GM19467 (cell line): ENCODE data around the gene NFE2L2.
A peak's percentile ranks its signal among the peaks of the same experiment; 100 is the strongest.
"Not testable (repeated sequence)": the region's sequence is repeated elsewhere in the genome, so short reads cannot be mapped to it uniquely, and the experiment has no call there.

ENCODE experiments used
- ATAC-seq: cut with Tn5 transposase; IDR thresholded peaks from one replicate; pipeline ENCODE4 v1.9.1; 2021; ENCODE audit warnings: mild to moderate bottlenecking, moderate library complexity; ENCODE audit not compliant: unreplicated experiment

NFE2L2 gene

GRCh38 chr2:177281400-177282180, 17.1 kb upstream of the NFE2L2 start:
- ATAC-seq, result peak; percentile 51

- ATAC-seq, result no peak
Observed at GRCh38 chr2:177279847-177280246, 15.3 kb upstream of the NFE2L2 start.

- ATAC-seq, result no peak
Observed at GRCh38 chr2:177275743-177276055, 11.2 kb upstream of the NFE2L2 start.

- ATAC-seq, result no peak
Observed at GRCh38 chr2:177275040-177275742, 10.7 kb upstream of the NFE2L2 start.

GRCh38 chr2:177273408-177273807, 8.9 kb upstream of the NFE2L2 start:
- no peak for ATAC-seq

- ATAC-seq, result no peak
Observed at GRCh38 chr2:177272765-177273164, 8.2 kb upstream of the NFE2L2 start.

- ATAC-seq, result no peak
Observed at GRCh38 chr2:177271981-177272666, 7.6 kb upstream of the NFE2L2 start.

GRCh38 chr2:177270531-177270930, 6.0 kb upstream of the NFE2L2 start:
- no peak for ATAC-seq

- no peak for ATAC-seq
Observed at GRCh38 chr2:177268901-177269300, 4.4 kb upstream of the NFE2L2 start.

- ATAC-seq, result no peak
Observed at GRCh38 chr2:177268187-177268871, 3.8 kb upstream of the NFE2L2 start.

- ATAC-seq, result not testable (repeated sequence)
Observed at GRCh38 chr2:177266955-177267354, 2.4 kb upstream of the NFE2L2 start.

GRCh38 chr2:177265824-177266817, 1.6 kb upstream of the NFE2L2 start:
- ATAC-seq, result no peak

- ATAC-seq, result peak; percentile 18
Observed at GRCh38 chr2:177264209-177264692, 276 bp downstream of the NFE2L2 start.

GRCh38 chr2:177263451-177264208, 897 bp downstream of the NFE2L2 start:
- peak; percentile 50 for ATAC-seq

- ATAC-seq, result no peak
Observed at GRCh38 chr2:177262958-177263450, 1.5 kb downstream of the NFE2L2 start.

GRCh38 chr2:177262092-177262491, 2.4 kb downstream of the NFE2L2 start:
- ATAC-seq, result no peak

- no peak for ATAC-seq
Observed at GRCh38 chr2:177261116-177262060, 3.1 kb downstream of the NFE2L2 start.

GRCh38 chr2:177260379-177260778, 4.1 kb downstream of the NFE2L2 start:
- ATAC-seq, result no peak
